Thyroid gland (tissue), 4 donors: ENCODE measurements around the gene SERPINA12. TPM values are rescaled to one million over a fixed set of nuclear protein-coding genes. Genes with fewer than 3 reads are reported as not detected.
"Not testable (repeated sequence)": the region's sequence is repeated elsewhere in the genome, so short reads cannot be mapped to it uniquely, and the experiment has no call there.

Experiments
- DNase-seq, 2 donors: peaks; one replicate each; pipeline ENCODE4 v3.0.0-alpha.2; 2019
- H3K27ac ChIP-seq, 3 donors: fragments of 200-600 bp; sonication (generic); 1 replicate in 2 of 3; 2 replicates in 1 of 3; pipeline ENCODE4 v1.5.1; 2016 to 2019; ENCODE audit warnings: mild to moderate bottlenecking in 1 of 3, moderate library complexity in 1 of 3
- H3K27me3 ChIP-seq: fragments of 200-600 bp; sonication (generic); one replicate; pipeline ENCODE4 v1.5.1; 2019
- H3K36me3 ChIP-seq, 2 donors: fragments of 200-600 bp; sonication (generic); one replicate each; pipeline ENCODE4 v1.5.1; 2016 to 2019
- H3K4me1 ChIP-seq, 2 donors: fragments of 200-600 bp; sonication (generic); one replicate each; pipeline ENCODE4 v1.5.1; 2017 to 2019
- H3K4me3 ChIP-seq, 3 donors: fragments of 200-600 bp; sonication (generic); replicated peaks in 1 of 3; 1 replicate in 2 of 3; 2 replicates in 1 of 3; pipeline ENCODE4 v1.5.1; 2016; ENCODE audit warnings: mild to moderate bottlenecking in 1 of 3
- H3K9me3 ChIP-seq: fragments of 200-600 bp; sonication (generic); one replicate; pipeline ENCODE4 v1.5.1; 2017
- POLR2A ChIP-seq, 2 donors: fragments of 450-650 bp; IDR thresholded peaks; one replicate each; pipeline ENCODE4 v1.6.1; 2017; ENCODE audit warnings: antibody characterized with exemption in 2 of 2, mild to moderate bottlenecking in 2 of 2, moderate library complexity in 1 of 2
- WGBS, 2 donors: methylation state at CpG; one replicate each; pipeline ENCODE4 v1.1.5; 2017; 5-methylcytosine and 5-hydroxymethylcytosine counted together
- intact Hi-C: fragments of 100-400 bp; cut with DNase I; formaldehyde crosslinking; loops from one replicate; pipeline ENCODE4 v1.15.1; 2023
- total RNA-seq, 4 donors: library from RNA; depleted of rRNA; stranded (reverse); fragments of >200 nt; gene quantifications; one replicate each; pipeline ENCODE4 v1.2.3, GENCODE V29; 2016
- TF ChIP-seq, protein P1 (sequence below), 6 experiments: fragments of 200-600 bp in 3 of 6; fragments of 450-650 bp in 3 of 6; sonication (generic) in 3 of 6; IDR thresholded peaks; one replicate each; pipeline ENCODE4 v1.5.1; 2016 to 2019; ENCODE audit warnings: antibody characterized with exemption in 6 of 6, mild to moderate bottlenecking in 2 of 6, inconsistent platforms in 1 of 6, moderate library complexity in 1 of 6

The SERPINA12 gene
- total RNA-seq, 4 donors from 2014 or later: not detected

DNA sequence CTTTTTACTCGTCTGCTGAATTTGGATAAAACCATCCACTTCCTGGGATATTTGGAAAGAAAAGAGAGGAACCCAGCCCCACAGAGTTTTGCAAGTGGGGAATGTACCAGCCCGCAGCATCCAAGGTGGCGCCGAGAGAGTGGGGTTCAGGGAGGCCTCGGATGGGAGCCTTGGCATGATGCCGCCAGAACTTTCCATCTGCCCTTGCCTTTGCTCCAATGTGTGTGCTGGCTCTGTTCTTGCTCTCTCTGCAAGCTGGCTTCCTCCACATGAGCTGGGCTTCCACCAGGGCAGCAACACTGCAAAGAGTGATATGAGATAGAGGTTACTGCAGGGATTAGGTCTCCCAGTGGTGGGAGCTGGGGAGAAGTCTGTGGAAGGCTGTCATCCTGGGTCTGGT lies 6.6 kb upstream of the SERPINA12 start:
- Histone ChIP-seq H3K27ac (no peak overlapping the region), H3K4me1 (no peaks in the 10 kb centered on the region), H3K9me3 (no peaks in the 10 kb centered on the region), H3K4me3 (no peak overlapping the region), H3K27me3 (no peaks in the 10 kb centered on the region), H3K36me3 (no peaks in the 10 kb centered on the region)
- TF ChIP-seq POLR2A (IDR thresholded peaks at IDR 0.05): no peak
- TF ChIP-seq, protein P1, sequence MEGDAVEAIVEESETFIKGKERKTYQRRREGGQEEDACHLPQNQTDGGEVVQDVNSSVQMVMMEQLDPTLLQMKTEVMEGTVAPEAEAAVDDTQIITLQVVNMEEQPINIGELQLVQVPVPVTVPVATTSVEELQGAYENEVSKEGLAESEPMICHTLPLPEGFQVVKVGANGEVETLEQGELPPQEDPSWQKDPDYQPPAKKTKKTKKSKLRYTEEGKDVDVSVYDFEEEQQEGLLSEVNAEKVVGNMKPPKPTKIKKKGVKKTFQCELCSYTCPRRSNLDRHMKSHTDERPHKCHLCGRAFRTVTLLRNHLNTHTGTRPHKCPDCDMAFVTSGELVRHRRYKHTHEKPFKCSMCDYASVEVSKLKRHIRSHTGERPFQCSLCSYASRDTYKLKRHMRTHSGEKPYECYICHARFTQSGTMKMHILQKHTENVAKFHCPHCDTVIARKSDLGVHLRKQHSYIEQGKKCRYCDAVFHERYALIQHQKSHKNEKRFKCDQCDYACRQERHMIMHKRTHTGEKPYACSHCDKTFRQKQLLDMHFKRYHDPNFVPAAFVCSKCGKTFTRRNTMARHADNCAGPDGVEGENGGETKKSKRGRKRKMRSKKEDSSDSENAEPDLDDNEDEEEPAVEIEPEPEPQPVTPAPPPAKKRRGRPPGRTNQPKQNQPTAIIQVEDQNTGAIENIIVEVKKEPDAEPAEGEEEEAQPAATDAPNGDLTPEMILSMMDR (IDR thresholded peaks at IDR 0.05): no peak
- WGBS, 2 donors: 83 to 88% methylated on average over 6 of the region's 6 CpGs
- intact Hi-C loops: no loop called here
- DNase-seq: no peak

GRCh38 chr14:94515426-94515825 lies 6.2 kb upstream of the SERPINA12 start:
- Histone ChIP-seq H3K27ac (no peak overlapping the region), H3K36me3 (no peaks in the 10 kb centered on the region), H3K9me3 (no peaks in the 10 kb centered on the region), H3K27me3 (no peaks in the 10 kb centered on the region), H3K4me3 (no peak overlapping the region), H3K4me1 (no peaks in the 10 kb centered on the region)
- TF ChIP-seq POLR2A (IDR thresholded peaks at IDR 0.05): no peak
- TF ChIP-seq, protein P1 (IDR thresholded peaks at IDR 0.05): no peak
- no peak for DNase-seq
- intact Hi-C loops: no loop called here
- 80 to 83% methylated on average over 5 to 9 of the region's 9 CpGs for WGBS, 2 donors

DNA sequence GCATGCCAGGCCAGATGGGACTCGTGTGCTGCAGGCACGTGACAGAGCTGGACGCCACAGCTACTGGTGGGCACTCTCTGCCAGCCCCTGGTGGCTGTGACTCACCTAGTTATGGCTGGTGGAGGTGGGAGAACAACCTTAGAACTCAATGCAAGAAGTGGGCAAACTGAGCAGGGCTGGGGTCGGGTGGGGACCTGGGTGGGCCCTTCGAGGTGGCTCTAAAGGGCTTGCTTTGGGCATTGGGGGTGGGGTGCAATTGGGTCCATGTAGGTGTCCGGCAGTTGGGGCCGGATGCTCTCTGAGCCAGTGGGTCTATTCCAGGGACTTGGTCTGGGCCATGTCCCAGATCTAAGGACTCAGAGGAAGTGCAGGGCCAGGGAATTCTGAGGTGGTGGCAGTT lies 5.1 kb upstream of the SERPINA12 start:
- Histone ChIP-seq H3K27ac (no peak overlapping the region), H3K9me3 (no peaks in the 10 kb centered on the region), H3K4me3 (no peak overlapping the region), H3K4me1 (no peaks in the 10 kb centered on the region), H3K36me3 (no peaks in the 10 kb centered on the region), H3K27me3 (no peaks in the 10 kb centered on the region)
- 92 to 93% methylated on average over 7 of the region's 7 CpGs for whole genome bisulfite sequencing, 2 donors
- no peak for DNase-seq
- intact Hi-C loops: no loop called here
- no peak for TF ChIP-seq POLR2A (IDR thresholded peaks at IDR 0.05)

DNA sequence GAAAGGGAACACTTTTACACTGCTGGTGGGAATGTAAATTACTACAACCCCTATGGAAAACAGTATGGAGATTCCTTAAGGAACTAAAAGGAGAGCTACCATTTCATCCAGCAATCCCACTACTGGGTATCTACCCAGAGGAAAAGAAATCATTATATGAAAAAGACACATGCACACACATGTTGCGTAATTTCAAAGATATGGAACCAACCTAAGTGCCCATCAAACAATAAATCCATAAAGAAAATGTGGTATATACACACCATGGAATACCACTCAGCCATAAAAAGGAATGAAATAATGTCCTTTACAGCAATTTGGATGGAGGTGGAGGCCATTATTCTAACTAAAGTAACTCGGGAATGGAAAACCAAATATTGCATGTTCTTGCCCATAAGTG lies 1.2 kb upstream of the SERPINA12 start:
- H3K9me3 ChIP-seq, DNase-seq, H3K36me3 ChIP-seq, intact Hi-C loops, H3K27ac ChIP-seq, H3K4me3 ChIP-seq, H3K4me1 ChIP-seq, H3K27me3 ChIP-seq: not testable (repeated sequence)
- WGBS, 2 donors: 76 to 80% methylated on average over 2 of the region's 2 CpGs

GRCh38 chr14:94505641-94506040 lies 3.6 kb downstream of the SERPINA12 start:
- no peaks in the 10 kb centered on the region for H3K4me1 ChIP-seq
- no peaks in the 10 kb centered on the region for H3K27me3 ChIP-seq
- DNase-seq: no peak
- no peak overlapping the region for H3K27ac ChIP-seq
- H3K36me3 ChIP-seq: no peaks in the 10 kb centered on the region
- H3K9me3 ChIP-seq: no peaks in the 10 kb centered on the region
- intact Hi-C loops: no loop called here
- H3K4me3 ChIP-seq: no peak overlapping the region
- TF ChIP-seq POLR2A (IDR thresholded peaks at IDR 0.05): no peak
- TF ChIP-seq, protein P1 (IDR thresholded peaks at IDR 0.05): no peak
- 58 to 83% methylated on average over 2 to 8 of the region's 8 CpGs for WGBS, 2 donors

- no peaks in the 10 kb centered on the region for H3K9me3 ChIP-seq
- H3K27me3 ChIP-seq: no peaks in the 10 kb centered on the region
- intact Hi-C loops: no loop called here
- H3K4me3 ChIP-seq: no peak overlapping the region
- no peaks in the 10 kb centered on the region for H3K4me1 ChIP-seq
- TF ChIP-seq POLR2A (IDR thresholded peaks at IDR 0.05): no peak
- TF ChIP-seq, protein P1 (IDR thresholded peaks at IDR 0.05): no peak
- no peak for DNase-seq
- H3K36me3 ChIP-seq: no peaks in the 10 kb centered on the region
- 91 to 95% methylated on average over 4 of the region's 4 CpGs for WGBS, 2 donors
- no peak overlapping the region for H3K27ac ChIP-seq
Measured at GRCh38 chr14:94505206-94505605, 4.1 kb downstream of the SERPINA12 start.
